GF-D8 (cell line): ENCODE measurements around the gene EYA4.

Experiments
- DNase-seq: peaks from one replicate; lab custom pipeline; 2025; lab: John Stamatoyannopoulos, UW

Gene EYA4

DNA sequence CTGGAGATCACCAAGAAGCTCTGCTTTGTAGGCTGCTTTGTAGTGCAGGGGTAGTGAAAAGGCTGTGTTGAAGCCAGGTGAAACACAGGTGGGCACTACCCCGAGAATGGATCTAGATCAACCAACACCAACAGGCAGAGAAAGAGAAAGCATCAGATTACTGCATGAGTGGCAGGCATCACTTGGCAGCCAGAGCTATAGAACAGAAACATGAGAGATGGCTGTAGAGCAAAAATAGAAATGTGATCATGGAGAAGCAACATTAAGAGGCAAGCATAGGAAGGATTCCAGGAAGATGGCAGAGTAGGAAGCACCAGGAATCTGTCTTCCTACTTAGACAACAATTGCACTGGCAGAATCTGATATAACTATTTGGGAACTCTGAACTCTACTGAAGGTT, 336.7 kb downstream of the EYA4 start:
- DNase-seq, result no peak
